HuH-7 (cell line): ENCODE measurements around the gene KIF3A.

Source experiments
- DNase-seq: peaks from one replicate; pipeline ENCODE4 v3.0.0; 2011; ENCODE audit warnings: low spot score

Gene KIF3A

DNA sequence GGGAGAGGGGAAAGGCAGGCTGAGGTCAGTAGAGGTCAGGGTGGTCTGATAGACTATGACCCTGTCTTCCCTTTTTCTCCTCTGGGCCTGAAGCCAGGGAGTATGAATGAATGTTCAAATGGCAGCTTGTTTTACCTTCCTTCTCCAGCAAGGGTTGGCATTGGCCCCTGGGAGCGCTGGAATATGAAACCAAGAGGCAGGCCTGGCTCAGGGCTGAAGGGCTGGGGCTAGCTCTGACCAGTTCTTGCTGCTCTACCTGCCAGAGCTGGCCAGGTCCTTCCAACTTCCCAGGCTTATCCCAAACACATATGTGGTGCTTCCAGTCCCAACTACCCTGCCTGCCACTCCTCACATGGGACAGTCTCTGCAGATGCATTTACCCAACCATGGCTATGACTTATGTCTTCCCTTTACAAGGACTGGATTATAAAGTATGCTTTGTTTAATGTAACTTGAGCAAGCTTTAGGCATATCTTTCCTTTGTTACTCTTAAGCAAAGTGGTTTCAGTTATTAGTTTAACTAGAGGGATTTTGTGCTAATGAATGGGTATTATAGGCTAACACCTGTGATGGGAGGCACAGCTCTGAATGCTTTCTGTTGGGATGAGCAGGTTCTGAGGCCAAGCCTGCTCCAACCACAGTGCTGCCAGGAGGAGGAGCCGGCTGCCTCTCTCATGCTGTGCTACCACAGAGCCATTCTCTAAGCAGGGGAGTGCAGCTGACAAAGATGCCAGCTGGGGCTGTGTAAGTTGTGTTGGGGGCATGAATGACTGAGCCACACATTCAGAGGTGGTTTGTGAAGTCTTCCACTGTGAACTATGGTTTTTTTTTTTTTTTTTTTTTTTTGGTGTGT, 16.0 kb upstream of the KIF3A start:
- DNase-seq = no peak

DNA sequence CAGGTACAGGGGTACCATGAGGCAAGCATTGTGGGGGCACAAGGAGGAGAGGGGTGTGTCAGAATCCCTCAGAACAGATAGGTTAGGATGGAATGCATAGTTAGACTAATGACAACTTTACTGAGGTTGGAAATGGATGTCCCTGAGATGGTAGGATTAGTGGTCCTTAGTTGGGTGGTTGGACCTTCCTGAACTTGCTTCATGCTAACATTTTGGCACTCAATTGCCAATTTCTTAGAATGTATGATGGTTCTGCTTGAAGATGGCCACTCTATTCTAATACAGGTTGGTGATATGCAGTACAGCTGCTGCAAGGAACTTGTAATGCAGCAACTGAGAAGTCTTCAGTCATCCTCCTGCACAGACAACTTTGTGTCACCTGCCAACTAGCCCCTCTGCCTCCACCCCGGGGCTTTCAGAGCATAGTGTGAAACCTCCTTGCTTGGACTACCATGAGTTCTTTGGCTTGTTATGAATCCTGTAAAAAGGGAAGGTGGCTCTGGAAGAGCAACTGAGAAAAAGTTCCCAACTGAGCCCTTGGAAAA, 15.3 kb upstream of the KIF3A start:
- no peak for DNase-seq

DNA sequence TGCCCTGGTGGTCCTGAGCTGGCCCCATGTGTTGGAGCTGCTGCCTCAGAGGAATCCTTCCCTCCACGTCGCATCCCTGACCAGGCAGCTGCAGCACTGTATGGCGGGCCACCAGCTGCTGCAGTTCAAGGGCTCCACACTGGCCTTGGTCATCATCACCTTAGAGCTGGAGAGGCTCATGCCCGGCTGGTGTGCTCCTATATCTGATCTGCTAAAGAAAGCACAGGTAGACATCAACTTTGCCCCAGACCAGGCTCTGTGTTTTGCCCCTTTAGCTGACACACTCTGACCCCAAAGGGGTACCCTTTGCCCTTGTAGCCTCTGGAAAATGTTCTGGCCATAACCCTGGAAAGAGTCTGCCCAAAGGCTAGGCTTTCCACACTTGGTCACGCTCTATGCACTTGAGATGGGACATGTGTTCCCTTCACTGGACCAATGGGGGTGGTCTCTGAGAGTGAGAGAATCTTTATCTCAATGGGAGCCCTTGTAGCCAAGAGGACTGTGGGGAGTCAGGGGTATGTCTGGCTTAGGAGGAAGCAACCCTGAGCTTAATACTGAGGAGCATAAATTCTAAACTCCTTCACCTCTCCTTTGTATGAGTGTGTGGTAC, 14.7 kb upstream of the KIF3A start:
- no peak for DNase-seq

DNA sequence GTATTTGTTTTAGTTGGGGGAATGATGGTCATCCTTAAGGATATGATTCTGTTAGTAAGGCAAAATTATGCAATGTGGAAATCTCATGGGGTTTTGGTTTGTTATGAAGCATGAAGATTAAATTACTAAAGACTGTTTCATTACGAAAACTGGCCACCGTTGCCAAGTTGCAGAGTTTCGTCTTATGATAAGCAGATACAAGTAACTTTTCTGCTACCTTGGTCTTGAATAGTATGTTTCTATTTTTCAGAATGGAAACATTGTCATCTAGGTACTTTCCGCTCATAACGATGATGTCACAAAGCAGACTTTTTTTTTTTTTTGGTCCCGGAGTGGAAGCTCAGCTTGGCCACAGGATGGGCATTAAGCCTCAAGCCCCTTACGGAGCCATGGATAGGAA, 14.1 kb upstream of the KIF3A start:
- DNase-seq = no peak

DNA sequence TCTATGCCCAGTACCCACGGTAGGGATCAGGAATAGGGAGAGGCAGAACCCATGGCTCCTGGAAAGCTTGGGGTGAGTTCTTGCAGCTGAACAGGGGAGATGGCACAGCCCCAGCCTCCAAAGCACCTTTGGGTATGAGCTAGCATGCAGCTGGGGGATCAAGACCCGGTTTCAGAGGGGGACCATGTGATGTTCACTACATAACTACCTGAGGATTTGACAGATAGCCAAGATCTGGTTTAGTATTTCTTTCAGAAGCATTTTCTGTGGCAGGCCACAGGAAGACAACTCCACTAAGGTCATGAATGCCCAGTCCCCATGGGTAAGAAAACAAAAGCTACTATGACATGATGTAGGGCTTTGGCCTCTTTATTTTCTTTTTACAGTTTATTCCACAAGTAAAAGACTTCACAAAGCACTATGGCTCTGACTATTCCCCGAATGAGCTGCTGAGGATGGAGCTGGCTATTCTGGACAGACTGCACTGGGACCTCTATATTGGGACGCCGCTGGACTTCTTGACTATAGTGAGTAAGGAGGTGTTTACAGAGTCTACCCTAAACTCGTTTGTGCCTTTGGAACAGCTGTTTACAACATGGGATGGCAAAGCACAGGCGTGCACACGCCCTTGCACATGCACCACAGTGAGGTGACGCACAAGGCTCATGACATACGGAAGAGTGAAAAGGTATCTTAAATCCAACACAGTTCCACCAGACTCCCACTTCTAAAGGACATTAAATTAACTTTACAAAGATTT, 13.3 kb upstream of the KIF3A start:
- no peak for DNase-seq

- no peak for DNase-seq
Observed at GRCh38 chr5:132749506-132749905, 12.2 kb upstream of the KIF3A start.

DNA sequence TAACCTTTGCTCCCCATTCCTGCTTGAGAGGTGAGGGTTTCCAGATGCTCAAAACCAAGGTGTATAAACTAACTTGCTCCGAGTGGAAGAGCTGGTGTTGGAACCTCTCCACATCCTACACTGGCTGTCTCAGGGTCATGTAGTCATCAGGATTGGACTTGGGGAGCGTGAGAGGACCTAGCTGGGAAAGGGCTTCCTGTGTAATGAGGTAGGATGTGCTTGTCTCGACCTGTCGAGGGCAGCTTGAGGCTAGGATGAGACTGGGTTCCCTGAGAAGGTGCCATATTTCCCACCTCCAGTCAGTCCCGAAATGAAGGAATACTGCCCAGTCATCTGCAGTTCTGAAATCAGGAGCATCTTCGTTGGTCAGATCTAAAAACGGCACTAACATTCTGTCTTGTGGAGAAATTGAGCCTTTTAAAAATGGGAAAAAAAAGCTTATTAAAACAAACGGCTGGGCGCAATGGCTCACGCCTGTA, 11.2 kb upstream of the KIF3A start:
- DNase-seq = no peak

- no peak for DNase-seq
Observed at GRCh38 chr5:132747616-132748440, 10.5 kb upstream of the KIF3A start.

DNA sequence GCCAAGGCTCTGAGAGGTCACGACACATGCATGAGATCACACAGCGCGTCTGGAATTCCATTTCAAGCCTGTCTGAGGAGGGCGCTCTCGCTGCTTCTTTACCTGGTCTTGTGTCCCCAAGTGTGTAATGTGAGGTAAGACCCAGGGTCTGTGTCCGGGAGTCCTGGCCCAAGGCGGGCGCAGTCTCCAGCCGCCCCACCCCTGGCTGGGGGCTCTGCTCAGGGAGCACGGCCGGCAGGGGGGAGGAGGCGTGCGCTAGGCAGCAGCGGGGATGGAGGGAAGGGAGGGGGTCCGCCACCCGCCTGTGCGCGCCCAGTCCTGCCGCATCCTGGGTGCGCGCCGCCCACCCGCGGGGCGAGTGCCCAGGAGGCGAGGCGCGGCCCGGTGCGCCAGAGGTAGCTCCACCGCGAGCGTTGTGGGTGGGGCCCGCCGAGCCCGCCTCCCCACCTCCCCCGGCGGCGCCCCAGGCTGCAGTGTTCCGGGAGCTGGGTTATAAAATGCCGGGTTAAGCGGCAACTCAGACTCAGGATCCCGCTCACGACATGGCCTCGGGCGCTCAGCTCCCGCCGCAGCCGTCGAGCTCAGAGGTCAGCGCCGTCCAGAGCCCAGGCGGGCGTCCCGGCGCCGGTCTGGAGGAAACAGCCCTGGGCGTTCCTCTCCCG, 9.7 kb upstream of the KIF3A start, which contains the start of gene CCNI2:
TSS of gene CCNI2 (plus strand) at position 473 of the 662 bp plus-strand sequence. CDS start at position 543, 70 bp downstream.
- peak; percentile 80 for DNase-seq

GRCh38 chr5:132746592-132746953, 9.2 kb upstream of the KIF3A start:
- no peak for DNase-seq

DNA sequence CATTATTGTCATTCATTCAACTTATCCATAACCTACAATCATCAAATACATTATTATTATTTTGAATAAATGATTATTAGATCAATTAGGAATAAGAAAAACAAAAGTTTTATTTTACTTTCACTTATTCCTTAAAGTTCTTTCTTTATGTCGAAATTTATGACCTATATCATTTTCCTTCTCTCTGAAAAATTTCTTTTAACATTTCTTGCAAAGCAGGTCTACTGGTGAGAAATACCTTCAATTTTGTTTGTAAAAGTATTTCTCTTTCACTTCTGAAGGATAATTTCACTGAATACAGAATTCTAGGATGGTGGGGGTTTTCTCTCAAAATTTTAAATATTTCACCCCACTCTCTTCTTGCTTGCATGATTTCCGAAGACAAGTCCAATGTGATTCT, 7.3 kb upstream of the KIF3A start:
- no peak for DNase-seq

DNA sequence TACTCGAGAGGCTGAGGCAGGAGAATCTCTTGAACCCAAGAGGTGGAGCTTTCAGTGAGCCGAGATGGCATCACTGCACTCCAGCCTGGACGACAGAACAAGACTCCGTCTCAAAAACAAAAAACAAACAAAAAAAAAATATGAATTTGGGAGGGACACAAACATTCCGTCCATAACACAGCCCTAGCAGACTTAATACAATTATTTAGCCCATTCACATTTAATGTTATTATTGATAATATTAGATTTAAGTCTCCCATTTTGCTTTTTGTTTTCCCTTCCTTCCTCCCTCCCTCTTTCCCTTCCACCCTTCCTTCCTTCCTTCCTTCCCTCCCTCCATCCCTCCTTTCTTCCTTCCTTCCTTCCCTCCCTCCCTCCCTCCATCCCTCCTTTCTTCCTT, 5.3 kb upstream of the KIF3A start:
- DNase-seq = no peak

DNA sequence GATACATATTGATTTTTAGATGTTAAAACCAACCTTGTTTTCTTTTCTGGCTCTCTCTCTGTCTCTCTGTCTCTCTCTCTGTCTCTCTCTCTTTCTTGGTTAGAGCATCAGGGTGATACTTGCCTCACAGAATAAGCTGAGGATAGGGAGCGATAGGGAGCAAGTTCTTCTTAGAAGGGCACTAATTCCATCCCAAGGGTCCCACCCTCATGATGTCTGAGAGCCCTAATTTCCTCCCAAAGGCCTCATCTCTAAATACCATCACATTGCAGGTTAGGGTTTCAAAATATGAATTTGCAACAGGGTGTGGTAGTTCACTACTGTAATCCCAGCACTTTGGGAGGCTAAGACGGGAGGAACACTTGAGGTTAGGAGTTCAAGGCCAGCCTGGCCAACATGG, 4.8 kb upstream of the KIF3A start:
- no peak for DNase-seq

GRCh38 chr5:132739232-132739631, 1.9 kb upstream of the KIF3A start:
- no peak for DNase-seq

DNA sequence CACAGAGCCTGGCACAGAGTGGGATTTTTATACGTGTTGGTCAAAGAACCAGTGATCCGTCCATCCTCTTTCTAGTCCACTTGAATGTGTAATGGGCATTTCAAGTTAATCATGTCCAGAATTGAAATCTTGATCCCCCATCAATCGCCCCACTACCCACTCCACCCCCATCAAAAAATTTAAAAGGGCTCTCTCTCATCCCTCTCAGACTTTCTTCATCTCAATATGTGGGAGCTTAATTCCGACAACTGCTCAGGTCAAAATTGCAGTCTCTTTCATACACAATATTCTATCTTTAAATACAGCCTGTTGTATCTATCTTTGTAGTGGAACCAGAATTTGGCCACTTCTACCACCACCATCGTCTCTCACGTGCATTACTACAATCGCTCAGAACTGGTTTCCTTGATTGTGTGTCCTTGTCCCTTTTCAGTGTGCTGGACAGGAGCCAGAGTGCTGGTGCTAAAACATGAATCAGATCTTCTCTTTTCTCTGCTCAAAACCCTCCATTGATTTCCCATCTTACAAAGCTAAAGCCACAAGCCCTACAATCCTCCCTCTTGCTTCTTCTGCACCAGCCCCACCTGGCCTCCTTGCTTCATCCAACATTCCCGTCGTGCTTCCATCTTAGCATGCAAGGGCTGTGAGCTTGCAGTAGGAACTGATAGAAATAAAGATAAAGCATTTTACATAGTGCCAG, 786 bp upstream of the KIF3A start:
- DNase-seq = no peak

DNA sequence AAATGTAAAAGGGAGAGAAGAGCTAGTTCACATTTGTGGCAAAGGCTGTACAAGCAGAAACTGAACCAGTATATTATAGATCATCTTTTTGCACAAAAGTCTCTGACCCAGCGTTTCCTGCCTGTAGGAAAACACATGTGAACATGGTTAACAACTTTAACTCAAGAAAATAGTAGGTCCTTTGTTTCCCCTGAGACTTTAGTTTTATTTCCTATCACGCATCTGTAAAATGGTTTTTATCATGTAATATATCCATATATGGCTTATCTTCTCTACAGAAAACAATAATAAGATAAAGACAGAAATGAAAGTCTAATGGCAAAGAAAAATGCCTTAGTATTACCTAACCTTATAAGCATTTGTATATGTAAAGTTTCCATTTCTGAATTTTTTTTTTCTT, 2.7 kb downstream of the KIF3A start:
- no peak for DNase-seq

GRCh38 chr5:132733499-132734148, 3.7 kb downstream of the KIF3A start:
- DNase-seq = no peak

DNA sequence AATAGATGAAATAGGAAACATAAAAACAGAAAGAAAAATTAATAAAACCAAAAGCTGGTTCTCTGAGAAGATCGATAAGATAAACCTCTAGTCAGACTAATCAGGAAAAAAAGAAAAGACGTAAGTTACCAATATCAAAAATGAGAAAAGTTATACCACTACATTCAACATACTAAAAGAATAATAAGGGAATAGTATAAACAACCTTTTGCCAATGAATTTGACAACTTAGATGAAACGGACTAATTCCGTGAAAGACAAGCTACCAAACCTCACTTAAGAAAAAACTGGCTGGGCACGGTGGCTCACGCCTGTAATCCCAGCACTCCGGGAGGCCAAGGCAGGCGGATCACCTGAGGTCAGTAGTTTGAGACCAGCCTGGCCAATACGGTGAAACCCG, 7.5 kb downstream of the KIF3A start:
- no peak for DNase-seq

DNA sequence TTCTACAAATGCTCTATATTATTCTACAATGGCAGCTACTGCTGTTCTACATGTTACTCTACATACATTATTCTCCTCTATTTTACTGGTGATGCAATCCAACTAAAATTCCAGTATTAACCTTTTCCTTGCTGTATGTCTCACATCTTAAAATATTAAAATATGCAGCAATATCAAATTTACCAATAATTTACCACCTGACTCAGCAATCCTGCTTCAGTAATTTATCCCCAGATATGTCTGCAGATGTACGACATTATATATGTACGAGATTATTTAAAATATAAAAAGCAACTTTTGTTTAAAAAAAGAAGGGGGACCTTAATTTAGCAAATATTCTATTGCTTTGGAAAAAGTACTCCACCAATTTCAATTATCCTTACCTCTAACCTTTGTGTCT, 11.6 kb downstream of the KIF3A start:
- DNase-seq = no peak
